Activated CD4-positive, alpha-beta memory T cell treated with anti-CD3 and anti-CD28 coated beads for 36 hours (primary cell): ENCODE data around the gene TBC1D13. TPM values are rescaled to one million over a fixed set of nuclear protein-coding genes. Genes with fewer than 3 reads are reported as not detected.
"Not testable (repeated sequence)": the region's sequence is repeated elsewhere in the genome, so short reads cannot be mapped to it uniquely, and the experiment has no call there.

Source experiments
- CTCF ChIA-PET: fragments of 350-600 bp; sonication (Branson Sonifier 250); formaldehyde crosslinking; loops from one replicate; lab custom pipeline; 2021; ENCODE audit warnings: antibody characterized with exemption, inconsistent platforms; lab: Charles Lee
- POLR2A ChIA-PET: fragments of 350-600 bp; sonication (Branson Sonifier 250); formaldehyde crosslinking; loops from one replicate; lab custom pipeline; 2021; ENCODE audit warnings: antibody characterized with exemption; lab: Charles Lee
- DNase-seq: peaks from one replicate; pipeline ENCODE4 v3.0.0-alpha.2; 2020
- H3K27ac Mint-ChIP-seq: one replicate; pipeline ENCODE4 v1.8.0; 2021; ENCODE audit warnings: mixed read lengths
- H3K27me3 Mint-ChIP-seq: one replicate; pipeline ENCODE4 v1.8.0; 2021; ENCODE audit warnings: mixed read lengths
- H3K36me3 Mint-ChIP-seq: one replicate; pipeline ENCODE4 v1.8.0; 2021; ENCODE audit warnings: mixed read lengths
- H3K4me1 Mint-ChIP-seq: one replicate; pipeline ENCODE4 v1.8.0; 2021; ENCODE audit warnings: low read depth, mixed read lengths
- H3K4me3 Mint-ChIP-seq: one replicate; pipeline ENCODE4 v1.8.0; 2021; ENCODE audit warnings: mild to moderate bottlenecking, mixed read lengths
- H3K9me3 Mint-ChIP-seq: one replicate; pipeline ENCODE4 v1.8.0; 2021; ENCODE audit warnings: mixed read lengths
- intact Hi-C: fragments of 100-400 bp; cut with micrococcal nuclease; formaldehyde crosslinking; loops from one replicate; pipeline ENCODE4 v1.15.1; 2023
- total RNA-seq, 2 experiments: library from RNA; stranded (reverse); gene quantifications; one replicate each; pipeline ENCODE4 v1.2.3, GENCODE V29; 2021

TBC1D13 gene
- total RNA-seq, 2 experiments from 2014 or later = 14.6 to 14.9 TPM

DNA sequence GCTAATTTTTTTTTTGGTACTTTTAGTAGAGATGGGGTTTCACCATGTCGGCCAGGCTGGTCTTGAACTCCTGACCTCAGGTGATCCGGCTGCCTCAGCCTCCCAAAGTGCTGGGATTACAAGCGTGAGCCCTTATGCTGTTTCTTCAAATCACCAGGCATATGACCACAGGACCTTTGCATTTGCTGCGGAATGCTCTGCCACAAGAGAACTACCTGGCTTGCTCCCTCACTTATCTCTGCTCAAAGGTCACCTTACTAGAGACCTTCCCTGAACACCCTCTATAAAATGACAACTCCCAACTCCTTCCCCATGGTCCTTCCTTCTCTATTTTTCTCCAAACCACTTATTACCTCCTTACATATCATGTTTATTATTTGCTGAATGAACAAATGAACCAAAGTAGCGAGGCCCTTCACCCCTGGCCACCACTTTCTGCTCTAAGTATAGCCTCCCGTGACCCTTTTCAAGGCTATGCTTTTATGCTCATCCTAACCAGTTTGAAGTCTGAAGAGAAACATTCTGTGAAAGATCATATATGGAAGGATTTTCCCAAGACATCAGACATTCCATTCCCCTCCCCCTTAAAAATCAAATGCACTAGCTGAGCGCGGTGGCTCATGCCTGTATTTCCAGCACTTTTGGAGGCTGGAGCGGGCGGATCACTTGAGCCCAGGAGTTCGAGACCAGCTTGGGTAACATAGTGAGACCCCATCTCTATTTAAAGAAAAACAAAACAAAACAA is 16.6 kb upstream of the TBC1D13 start:
- ChIA-PET CTCF (interaction anchor here (0.8 to 1.7 kb wide), 4 partner anchors 18 to 122 kb away, joined by 3 to 13 read pairs (median 3); partner anchors contain the start of gene ENDOG), POLR2A (interaction anchor here (0.7 to 1.3 kb wide), 6 partner anchors 16 to 86 kb away, joined by 3 to 7 read pairs (median 4); partner anchors contain the start of genes ENDOG, SPOUT1, TBC1D13 and ZDHHC12)
- DNase-seq = no peak
- Mint-ChIP-seq H3K27ac (no peak overlapping the region), H3K4me3 (peak overlapping the region; percentile 94), H3K36me3 (no peaks in the 10 kb centered on the region), H3K27me3 (no peaks in the 10 kb centered on the region), H3K4me1 (peaks cover 17% of the 10 kb centered on the region), H3K9me3 (no peaks in the 10 kb centered on the region)
- intact Hi-C loops = loop anchor here (1.0 to 5.0 kb wide), 4 partner anchors 17 to 177 kb away; partner anchors contain the start of genes DOLK, ENDOG, NUP188 and TBC1D13

DNA sequence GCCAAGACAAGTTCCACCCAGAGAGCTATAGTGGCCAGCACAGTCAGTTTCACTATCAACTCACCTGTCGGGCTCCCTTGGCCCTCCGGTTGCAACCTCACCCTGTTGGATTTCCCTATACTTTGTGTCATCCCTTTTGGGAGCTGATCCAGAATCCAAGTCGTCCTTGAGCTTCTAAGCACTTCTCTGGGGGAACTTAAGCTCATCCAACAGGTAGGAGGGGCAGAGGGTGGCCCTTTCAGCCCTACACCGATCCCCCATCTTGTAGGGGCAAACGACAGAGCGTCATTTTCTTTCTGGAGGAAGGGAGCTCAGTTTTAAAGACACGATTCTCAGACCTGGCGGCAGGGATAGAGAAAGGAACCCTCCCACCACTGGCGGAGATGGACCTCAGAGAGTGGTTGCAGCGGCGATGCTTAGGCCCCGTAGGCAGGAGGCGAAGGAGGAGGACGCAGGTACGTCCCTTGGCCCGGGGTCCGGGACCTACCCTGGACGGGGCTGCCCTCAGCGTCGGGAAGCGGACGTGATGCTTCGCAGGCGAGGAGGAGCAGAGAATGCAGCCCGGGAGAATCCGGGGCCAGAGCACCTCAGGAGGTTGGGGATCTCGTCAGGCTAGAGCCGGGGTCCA is 15.8 kb upstream of the TBC1D13 start:
- Mint-ChIP-seq H3K27ac (peak overlapping the region; percentile 82), H3K9me3 (no peaks in the 10 kb centered on the region), H3K4me1 (peaks cover 17% of the 10 kb centered on the region), H3K4me3 (peak overlapping the region; percentile 94), H3K27me3 (no peaks in the 10 kb centered on the region), H3K36me3 (no peaks in the 10 kb centered on the region)
- intact Hi-C loops = loop anchor here (1.0 to 5.0 kb wide), 4 partner anchors 16 to 176 kb away; partner anchors contain the start of genes DOLK, ENDOG, NUP188 and TBC1D13
- POLR2A ChIA-PET = interaction anchor here (0.7 to 1.3 kb wide), 7 partner anchors 15 to 1226 kb away, joined by 3 to 7 read pairs (median 4); partner anchors contain the start of genes ENDOG, SPOUT1, TBC1D13 and ZDHHC12
- peak; percentile 12 for DNase-seq
- CTCF ChIA-PET = interaction anchor here (0.6 to 1.7 kb wide), 6 partner anchors 11 to 123 kb away, joined by 3 to 13 read pairs (median 4); partner anchors contain the start of genes ENDOG and PKN3

DNA sequence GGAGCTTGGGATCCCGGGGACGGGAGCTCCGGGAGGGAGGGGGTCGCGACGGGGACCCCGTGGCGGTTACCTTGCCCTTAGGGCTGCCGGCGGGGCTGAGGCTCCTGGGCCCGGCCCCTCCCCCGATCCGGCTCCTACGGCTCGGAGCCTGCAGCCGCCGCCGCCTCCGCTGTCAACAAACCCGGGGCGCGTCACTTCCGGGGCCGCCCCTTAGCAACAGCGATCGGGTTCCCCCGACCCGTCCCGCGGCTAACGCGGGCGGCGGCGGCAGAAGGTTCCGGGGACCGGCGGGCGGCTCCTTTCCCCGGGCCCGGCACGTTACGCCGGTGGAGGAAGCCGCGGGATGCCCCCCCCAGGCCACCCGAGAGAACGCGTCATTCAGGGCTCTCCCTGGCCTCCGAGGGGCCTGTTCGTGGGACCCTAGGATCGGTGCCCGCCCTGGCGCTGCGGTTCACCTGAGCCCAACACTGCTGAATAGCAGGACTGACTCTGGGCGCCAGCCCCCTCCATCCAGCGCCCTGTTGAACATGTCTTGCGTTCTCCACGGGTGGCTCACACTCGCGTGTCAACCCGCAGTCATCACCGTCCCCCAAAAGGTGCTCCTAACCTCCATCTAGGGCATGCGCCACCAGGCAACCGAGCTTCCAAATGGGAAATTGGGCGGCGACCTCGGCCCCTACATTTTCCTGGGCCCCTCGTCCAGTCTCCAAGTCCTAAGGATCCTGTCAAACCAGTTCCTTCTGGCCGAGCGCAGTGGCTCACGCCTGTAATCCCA is 15.1 kb upstream of the TBC1D13 start, which contains the start of gene ZER1:
ZER1 (minus strand) TSS at position 183 of the 775 bp plus-strand sequence. CDS start 16,362 bp downstream, outside the sequence.
- ChIA-PET CTCF (interaction anchor here (0.6 to 1.7 kb wide), 5 partner anchors 12 to 70 kb away, joined by 3 to 13 read pairs (median 4); partner anchors contain the start of genes ENDOG and PKN3), POLR2A (interaction anchor here (0.7 to 1.3 kb wide), 6 partner anchors 14 to 1225 kb away, joined by 3 to 7 read pairs (median 4); partner anchors contain the start of genes ENDOG, SPOUT1, TBC1D13 and ZDHHC12)
- H3K27me3 Mint-ChIP-seq = no peaks in the 10 kb centered on the region
- peak; percentile 95 for DNase-seq
- H3K4me1 Mint-ChIP-seq = peaks cover 17% of the 10 kb centered on the region
- no peaks in the 10 kb centered on the region for H3K36me3 Mint-ChIP-seq
- H3K9me3 Mint-ChIP-seq = no peaks in the 10 kb centered on the region
- intact Hi-C loops = loop anchor here (1.0 to 5.0 kb wide), 4 partner anchors 15 to 175 kb away; partner anchors contain the start of genes DOLK, ENDOG, NUP188 and TBC1D13
- peak within 1 kb of the TSS; percentile 94 for H3K4me3 Mint-ChIP-seq
- H3K27ac Mint-ChIP-seq = peak within 1 kb of the TSS; percentile 82

DNA sequence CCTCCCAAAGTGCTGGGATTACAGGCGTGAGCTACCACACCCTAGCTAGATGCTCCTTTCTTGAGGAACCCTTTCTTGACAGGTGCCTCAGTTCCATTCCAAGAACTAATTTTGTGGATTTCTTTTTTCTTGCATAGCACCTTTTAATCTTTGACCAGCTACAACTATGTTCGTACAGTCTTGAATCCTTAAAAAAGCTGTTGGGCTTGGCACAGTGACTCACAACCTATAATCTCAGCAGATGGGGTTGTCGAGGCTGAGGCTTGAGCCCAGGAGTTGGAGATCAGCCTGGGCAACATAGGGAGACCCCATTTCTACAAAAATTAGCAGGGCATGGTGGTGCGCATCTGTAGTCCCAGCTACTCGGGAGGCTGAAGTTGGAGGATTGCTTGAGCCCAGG is 14.0 kb upstream of the TBC1D13 start:
- no peak overlapping the region for H3K4me3 Mint-ChIP-seq
- no peaks in the 10 kb centered on the region for H3K9me3 Mint-ChIP-seq
- H3K27me3 Mint-ChIP-seq = no peaks in the 10 kb centered on the region
- no peak overlapping the region for H3K27ac Mint-ChIP-seq
- intact Hi-C loops = loop anchor here (5.0 kb wide), 1 partner anchor 174 kb away; the partner anchor contains the start of genes DOLK and NUP188
- ChIA-PET POLR2A (no interaction called here), CTCF (interaction anchor here (1.3 kb wide), 1 partner anchor 71 kb away, joined by 4 read pairs; the partner anchor contains the start of gene PKN3)
- DNase-seq = no peak
- no peaks in the 10 kb centered on the region for H3K36me3 Mint-ChIP-seq
- peaks cover 17% of the 10 kb centered on the region for H3K4me1 Mint-ChIP-seq

DNA sequence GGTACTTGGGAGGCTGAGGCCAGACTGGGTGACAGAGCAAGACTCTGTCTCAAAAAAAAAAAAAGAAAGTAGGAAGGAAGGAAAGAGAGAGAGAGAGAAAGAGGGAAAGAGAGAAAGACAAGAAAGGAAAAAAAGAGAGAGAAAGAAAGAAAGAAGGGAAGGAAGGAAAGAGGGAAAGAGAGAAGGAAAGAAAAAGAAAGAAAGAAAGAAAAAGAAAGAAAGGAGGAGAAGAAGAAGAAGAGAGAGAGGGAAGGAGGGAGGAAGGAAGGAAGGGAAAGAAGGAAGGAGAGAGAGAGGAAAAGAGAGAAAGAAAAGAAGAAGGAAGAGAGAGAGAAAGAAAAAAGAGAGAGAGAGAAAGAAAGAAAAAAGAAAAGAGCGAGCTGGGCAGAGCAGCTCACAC is 12.2 kb upstream of the TBC1D13 start:
- POLR2A ChIA-PET = no interaction called here
- Mint-ChIP-seq H3K27me3 (no peaks in the 10 kb centered on the region), H3K4me1 (peaks cover 9% of the 10 kb centered on the region), H3K4me3 (no peak overlapping the region), H3K36me3 (no peaks in the 10 kb centered on the region), H3K27ac (no peak overlapping the region), H3K9me3 (no peaks in the 10 kb centered on the region)
- DNase-seq = no peak
- CTCF ChIA-PET = no interaction called here
- intact Hi-C loops = loop anchor here (5.0 kb wide), 1 partner anchor 172 kb away; the partner anchor contains the start of genes DOLK and NUP188

GRCh38 chr9:128780093-128780492 is 7.0 kb upstream of the TBC1D13 start:
- H3K36me3 Mint-ChIP-seq, H3K27ac Mint-ChIP-seq, POLR2A ChIA-PET, CTCF ChIA-PET, H3K27me3 Mint-ChIP-seq, H3K9me3 Mint-ChIP-seq, DNase-seq, H3K4me1 Mint-ChIP-seq, H3K4me3 Mint-ChIP-seq, intact Hi-C loops: not testable (repeated sequence)

GRCh38 chr9:128781187-128782070 is 5.6 kb upstream of the TBC1D13 start:
- no peaks in the 10 kb centered on the region for H3K27me3 Mint-ChIP-seq
- H3K27ac Mint-ChIP-seq = no peak overlapping the region
- H3K4me1 Mint-ChIP-seq = no peaks in the 10 kb centered on the region
- H3K4me3 Mint-ChIP-seq = no peak overlapping the region
- DNase-seq = no peak
- no peaks in the 10 kb centered on the region for H3K36me3 Mint-ChIP-seq
- peaks cover 4% of the 10 kb centered on the region for H3K9me3 Mint-ChIP-seq
- CTCF ChIA-PET = interaction anchor here (0.5 to 2.3 kb wide), 2 partner anchors 37 to 81 kb away, joined by 3 to 12 read pairs; partner anchors contain the start of gene ENDOG
- POLR2A ChIA-PET = no interaction called here
- intact Hi-C loops = no loop called here

DNA sequence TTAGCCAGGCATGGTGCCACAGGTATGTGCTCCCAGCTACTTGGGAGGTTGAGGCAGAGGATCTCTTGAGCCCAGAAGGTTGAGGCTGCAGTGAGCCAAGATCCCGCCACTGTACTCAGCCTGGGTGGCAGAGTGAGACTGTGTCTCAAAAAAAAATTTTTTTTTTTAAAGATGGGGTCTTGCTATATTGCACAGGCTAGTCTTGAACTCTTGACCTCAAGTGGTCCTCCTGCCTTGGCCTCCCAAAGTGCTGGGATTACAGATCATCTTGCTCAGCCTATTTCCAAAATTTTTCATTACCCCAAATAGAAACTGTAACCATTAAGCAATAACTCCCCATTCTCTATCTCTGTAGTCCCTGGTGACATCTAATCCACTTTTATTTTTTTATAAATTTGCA is 4.4 kb upstream of the TBC1D13 start:
- no peaks in the 10 kb centered on the region for H3K36me3 Mint-ChIP-seq
- no peak for DNase-seq
- ChIA-PET POLR2A (no interaction called here), CTCF (interaction anchor here (2.3 kb wide), 1 partner anchor 36 kb away, joined by 12 read pairs; the partner anchor contains the start of gene ENDOG)
- H3K27me3 Mint-ChIP-seq = no peaks in the 10 kb centered on the region
- intact Hi-C loops = no loop called here
- no peak overlapping the region for H3K4me3 Mint-ChIP-seq
- no peaks in the 10 kb centered on the region for H3K4me1 Mint-ChIP-seq
- peaks cover 4% of the 10 kb centered on the region for H3K9me3 Mint-ChIP-seq
- H3K27ac Mint-ChIP-seq = no peak overlapping the region

- POLR2A ChIA-PET = interaction anchor here (2.1 kb wide), 1 partner anchor 14 kb away, joined by 5 read pairs; no protein-coding TSS in a partner anchor
Observed at GRCh38 chr9:128785427-128785826, 1.6 kb upstream of the TBC1D13 start.

GRCh38 chr9:128787659-128788058 is 606 bp downstream of the TBC1D13 start:
- Mint-ChIP-seq H3K27ac (peak overlapping the region; percentile 47), H3K27me3 (no peaks in the 10 kb centered on the region), H3K4me3 (peak overlapping the region; percentile 80), H3K4me1 (peaks cover 15% of the 10 kb centered on the region), H3K36me3 (peaks cover 4% of the 10 kb centered on the region), H3K9me3 (no peaks in the 10 kb centered on the region)
- ChIA-PET POLR2A (interaction anchor here (1.1 to 1.9 kb wide), 3 partner anchors 17 to 103 kb away, joined by 3 to 7 read pairs (median 3); partner anchors contain the start of gene ZDHHC12), CTCF (interaction anchor here (0.7 to 1.8 kb wide), 2 partner anchors 31 to 140 kb away, joined by 3 to 12 read pairs; partner anchors contain the start of gene ENDOG)
- intact Hi-C loops = loop anchor here (1.0 to 5.0 kb wide), 3 partner anchors 16 to 63 kb away; partner anchors contain the start of genes SPOUT1, ZDHHC12 and ZER1
- DNase-seq = peak; percentile 23

More at GRCh38 chr9:128785427-128785826, 1.6 kb upstream of the TBC1D13 start:
- CTCF ChIA-PET = no interaction called here
- H3K4me3 Mint-ChIP-seq = no peak overlapping the region
- peaks cover 2% of the 10 kb centered on the region for H3K36me3 Mint-ChIP-seq
- no peak for DNase-seq
- H3K9me3 Mint-ChIP-seq = peaks cover 4% of the 10 kb centered on the region
- H3K27ac Mint-ChIP-seq = peak overlapping the region; percentile 23
- no peaks in the 10 kb centered on the region for H3K27me3 Mint-ChIP-seq
- intact Hi-C loops = loop anchor here (5.0 kb wide), 1 partner anchor 42 kb away; the partner anchor contains the start of gene SPOUT1
- H3K4me1 Mint-ChIP-seq = peaks cover 13% of the 10 kb centered on the region
